HepG2 (cell line): ENCODE data around the gene SLC22A5. TPM values are rescaled to one million over a fixed set of nuclear protein-coding genes. Genes with fewer than 3 reads are reported as not detected.

ENCODE experiments used
- CBX5 ChIP-seq: sonication (generic); formaldehyde crosslinking; IDR thresholded peaks from 2 replicates; pipeline ENCODE4 v1.4.0; 2020; ENCODE audit warnings: missing genetic modification reagents, borderline replicate concordance
- CCAR2 ChIP-seq: fragments of 200-400 bp; formaldehyde crosslinking; optimal IDR thresholded peaks from 2 replicates; pipeline ENCODE3; 2018; ENCODE audit warnings: low read depth, mild to moderate bottlenecking, low read length, moderate library complexity
- CSRNP1 ChIP-seq: sonication (generic); formaldehyde crosslinking; IDR thresholded peaks from 2 replicates; pipeline ENCODE4 v1.8.1; 2023; ENCODE audit warnings: mild to moderate bottlenecking, missing genetic modification reagents
- KAT8 ChIP-seq: IDR thresholded peaks from 2 replicates; pipeline ENCODE4 v1.6.1; 2016; ENCODE audit warnings: missing genetic modification reagents, missing compliant biosample characterization
- NCOA2 ChIP-seq: sonication (generic); formaldehyde crosslinking; IDR thresholded peaks from 2 replicates; pipeline ENCODE4 v1.8.0; 2022; ENCODE audit warnings: inconsistent platforms
- PLRG1 ChIP-seq: fragments of 450-650 bp; conservative IDR thresholded peaks from 2 replicates; pipeline ENCODE4 v1.6.1; 2016
- TAF1 ChIP-seq: sonication (generic); formaldehyde crosslinking; IDR thresholded peaks from 2 replicates; pipeline ENCODE4 v1.4.0; 2020; ENCODE audit warnings: missing genetic modification reagents
- TRIM24 ChIP-seq: sonication (generic); formaldehyde crosslinking; IDR thresholded peaks from 2 replicates; pipeline ENCODE4 v1.8.0; 2022; ENCODE audit warnings: mild to moderate bottlenecking, missing genetic modification reagents
- U2AF2 ChIP-seq: fragments of 200-400 bp; formaldehyde crosslinking; IDR thresholded peaks from 2 replicates; pipeline ENCODE4 v1.6.1; 2017; ENCODE audit warnings: low read depth, mild to moderate bottlenecking, low read length
- ZBTB20 ChIP-seq: sonication (generic); formaldehyde crosslinking; IDR thresholded peaks from 2 replicates; pipeline ENCODE4 v1.8.1; 2023; ENCODE audit warnings: missing genetic modification reagents, low read depth, mild to moderate bottlenecking, borderline replicate concordance
- ZBTB40 ChIP-seq, 2 experiments: fragments of 450-650 bp in 1 of 2; sonication (generic) in 1 of 2; formaldehyde crosslinking in 1 of 2; IDR thresholded peaks; 2 replicates each; pipeline versions ENCODE4 v1.6.1 to v1.8.0; 2016 to 2022; ENCODE audit warnings: antibody characterized with exemption in 1 of 2, mild to moderate bottlenecking in 1 of 2, missing genetic modification reagents in 1 of 2
- ZFP90 ChIP-seq: sonication (generic); formaldehyde crosslinking; IDR thresholded peaks from 2 replicates; pipeline ENCODE4 v1.8.0; 2022; ENCODE audit warnings: missing genetic modification reagents, mild to moderate bottlenecking, inconsistent platforms, borderline replicate concordance
- ZNF160 ChIP-seq: sonication (generic); formaldehyde crosslinking; IDR thresholded peaks from 2 replicates; pipeline ENCODE4 v1.8.0; 2022; ENCODE audit warnings: mild to moderate bottlenecking, inconsistent platforms, missing genetic modification reagents
- ZNF317 ChIP-seq: sonication (generic); formaldehyde crosslinking; IDR thresholded peaks from 2 replicates; pipeline ENCODE4 v1.5.0; 2020; ENCODE audit warnings: mild to moderate bottlenecking, missing genetic modification reagents
- ZNF33A ChIP-seq: sonication (generic); formaldehyde crosslinking; IDR thresholded peaks from 2 replicates; pipeline ENCODE4 v1.5.1; 2020; ENCODE audit warnings: missing genetic modification reagents, mild to moderate bottlenecking, moderate library complexity, borderline replicate concordance
- ZNF598 ChIP-seq: sonication (generic); formaldehyde crosslinking; IDR thresholded peaks from 2 replicates; pipeline ENCODE4 v1.5.1; 2020; ENCODE audit warnings: mild to moderate bottlenecking, missing genetic modification reagents, borderline replicate concordance
- ZNF781 ChIP-seq: sonication (generic); formaldehyde crosslinking; IDR thresholded peaks from 2 replicates; pipeline ENCODE4 v1.5.1; 2020; ENCODE audit warnings: borderline replicate concordance, mild to moderate bottlenecking, missing genetic modification reagents; ENCODE audit errors: not compliant biosample characterization
- ZNF839 ChIP-seq: sonication (generic); formaldehyde crosslinking; IDR thresholded peaks from 2 replicates; pipeline ENCODE4 v1.4.0; 2020; ENCODE audit warnings: missing genetic modification reagents, mild to moderate bottlenecking, borderline replicate concordance
- polyA plus RNA-seq, 8 experiments: library from polyadenylated mRNA; depleted of rRNA in 3 of 8; stranded (reverse) in 7 of 8; unstranded in 1 of 8; fragments of >200 nt; fragmentation: Illumina TruSeq in 4 of 8; extraction: Trizol in 4 of 8; gene quantifications; 2 replicates each; pipeline versions ENCODE4 v1.2.1 to v1.2.3, GENCODE V29; 2011 to 2016; ENCODE audit warnings: low read depth in 4 of 8, missing spikeins in 1 of 8, mixed read lengths in 1 of 8; ENCODE audit not compliant: insufficient read depth in 1 of 8
- total RNA-seq, 5 experiments: library from RNA; depleted of rRNA; stranded (reverse); fragments of >200 nt; fragmentation: Illumina TruSeq; extraction: Trizol; gene quantifications; 2 replicates each; pipeline ENCODE4 v1.2.3, GENCODE V29; 2016; ENCODE audit warnings: low read depth in 1 of 5

Gene SLC22A5
- total and polyA plus RNA-seq, 2 of the 13 experiments (the other 11 are each of a cell fraction or from before 2014, with no cell fraction given) = 7.1 to 15.1 TPM

GRCh38 chr5:132422720-132423437, 53.4 kb downstream of the SLC22A5 start (continued):
- no peak for TF ChIP-seq CSRNP1 (CRISPR knock-in tag)
- no peak for TF ChIP-seq ZNF160
- peak; percentile 70; the same call in 1 of the 2 replicates for TF ChIP-seq ZBTB20 (CRISPR knock-in tag)
- TF ChIP-seq ZNF839 = no peak
- TF ChIP-seq NCOA2 (CRISPR knock-in tag) = peak; percentile 76
- no peak for TF ChIP-seq CBX5 (CRISPR knock-in tag)
- TF ChIP-seq ZFP90 (CRISPR knock-in tag) = no peak
- no peak for TF ChIP-seq ZBTB40 (IDR thresholded peaks at IDR 0.05)
- no peak for TF ChIP-seq ZBTB40 (CRISPR knock-in tag; IDR thresholded peaks at IDR 0.05)
- no peak for TF ChIP-seq PLRG1
- TF ChIP-seq TRIM24 = no peak
- 0 out of 2 replicates have a peak, but pooled peaks have one; percentile 46 for TF ChIP-seq KAT8
- no peak for TF ChIP-seq U2AF2
- TF ChIP-seq TAF1 (CRISPR knock-in tag) = peak; percentile 34; the same call in 1 of the 2 replicates
- TF ChIP-seq ZNF33A = no peak
- TF ChIP-seq ZNF598 (CRISPR knock-in tag) = no peak
- TF ChIP-seq CCAR2 = no peak
- TF ChIP-seq ZNF317 (CRISPR knock-in tag) = no peak
- TF ChIP-seq ZNF781 (CRISPR knock-in tag) = no peak
